GM21723 (cell line): ENCODE data around the gene THSD8.

ENCODE experiments used
- ATAC-seq: cut with Tn5 transposase; IDR thresholded peaks from one replicate; pipeline ENCODE4 v1.9.1; 2021; ENCODE audit warnings: mild to moderate bottlenecking, moderate library complexity; ENCODE audit not compliant: unreplicated experiment

Gene THSD8

GRCh38 chr19:12801466-12802266 lies at the start of gene THSD8, which contains the start of gene PRDX2:
THSD8 (plus strand) TSS chr19:12802069; CDS start chr19:12802072, 3 bp downstream.
PRDX2 (minus strand) TSS chr19:12801800; CDS start chr19:12801261, 539 bp downstream.
- peak; percentile 49 for ATAC-seq

GRCh38 chr19:12754465-12755196 lies 47.2 kb upstream of the THSD8 start:
- no peak for ATAC-seq

GRCh38 chr19:12756150-12756883 lies 45.6 kb upstream of the THSD8 start:
- ATAC-seq: no peak

GRCh38 chr19:12757544-12758274 lies 44.2 kb upstream of the THSD8 start:
- no peak for ATAC-seq

- ATAC-seq: no peak
These were observed 42.2 kb upstream of the THSD8 start for GRCh38 chr19:12759686-12760085.

GRCh38 chr19:12763100-12763499 lies 38.8 kb upstream of the THSD8 start:
- ATAC-seq: no peak

GRCh38 chr19:12764698-12765097 lies 37.2 kb upstream of the THSD8 start:
- no peak for ATAC-seq

GRCh38 chr19:12766051-12766521 lies 35.8 kb upstream of the THSD8 start:
- ATAC-seq: no peak

- no peak for ATAC-seq
These were observed 34.7 kb upstream of the THSD8 start for GRCh38 chr19:12767150-12767549.

- ATAC-seq: no peak
These were observed 34.2 kb upstream of the THSD8 start for GRCh38 chr19:12767666-12768065.

- no peak for ATAC-seq
These were observed 32.2 kb upstream of the THSD8 start for GRCh38 chr19:12769689-12770088.

GRCh38 chr19:12770922-12771321 lies 30.9 kb upstream of the THSD8 start:
- ATAC-seq: no peak

GRCh38 chr19:12772323-12772722 lies 29.5 kb upstream of the THSD8 start:
- ATAC-seq: no peak

- ATAC-seq: no peak
These were observed 28.3 kb upstream of the THSD8 start for GRCh38 chr19:12773571-12773970.

- no peak for ATAC-seq
These were observed 27.0 kb upstream of the THSD8 start, which contains the start of gene HOOK2 for GRCh38 chr19:12774588-12775555. HOOK2 (minus strand) TSS chr19:12775552; CDS start chr19:12775449, 103 bp downstream.

- no peak for ATAC-seq
These were observed 24.5 kb upstream of the THSD8 start for GRCh38 chr19:12777217-12778016.

- no peak for ATAC-seq
These were observed 23.6 kb upstream of the THSD8 start for GRCh38 chr19:12778017-12778904.

- no peak for ATAC-seq
These were observed 23.0 kb upstream of the THSD8 start for GRCh38 chr19:12778905-12779161.
